ENCODE data around the gene ARHGEF2. TPM values are rescaled to one million over a fixed set of nuclear protein-coding genes. Genes with fewer than 3 reads are reported as not detected.

Gene ARHGEF2
- total and polyA plus RNA-seq, 10 of the 15 experiments (the other 5 are each of a cell fraction or from before 2014, with no cell fraction given) = 8.1 to 113 (median 69.9) TPM

GRCh38 chr1:156002188-156002911, 24.0 kb upstream of the ARHGEF2 start:
- intact Hi-C loops (cut with micrococcal nuclease; ENCODE audit: unreplicated experiment) (no loop called here), in situ Hi-C loops (cut with MboI) (no loop called here)
- no peaks in the 10 kb centered on the region for H3K9me3 ChIP-seq (replicated peaks; ENCODE audit: control insufficient read depth, insufficient read depth, low read length)
- no TSS peak for BruUV-seq (replicated peaks)
- no peaks in the 10 kb centered on the region for H3K27me3 ChIP-seq (replicated peaks in 1 of 2; ENCODE audit: control insufficient read depth in 2 of 2, insufficient read depth in 2 of 2, low read length in 1 of 2)
- FAIRE-seq (no peak), ATAC-seq (no peak), DNase-seq (ENCODE audit: low read depth, low spot score) (no peak)
- H2AFZ ChIP-seq (ENCODE audit: control insufficient read depth, low read depth, low read length) = no peak overlapping the region
- no peaks in the 10 kb centered on the region for H3K4me1 ChIP-seq (ENCODE audit: control insufficient read depth, insufficient read depth, low read length)
- no peak overlapping the region for H3K27ac ChIP-seq (ENCODE audit: control insufficient read depth, insufficient read depth)
- no peak overlapping the region for H3K9ac ChIP-seq (ENCODE audit: control insufficient read depth, insufficient read depth, low read length)
- H3K4me3 ChIP-seq = no peak overlapping the region
- no peak overlapping the region for H3K4me2 ChIP-seq (ENCODE audit: control insufficient read depth, insufficient read depth)
- WGBS (ENCODE audit: insufficient coverage, insufficient replicate concordance, low lambda C conversion rate, missing lambda C conversion rate) = 84% methylated on average over 3 of the region's 3 CpGs
- H3K36me3 ChIP-seq (ENCODE audit: control insufficient read depth in 2 of 2, insufficient read depth in 2 of 2, low read length in 1 of 2) = no peaks in the 10 kb centered on the region; a peak in 1 of 4 replicates
- TF ChIP-seq PRDM15 (CRISPR knock-in tag; IDR thresholded peaks at IDR 0.05) (no peak), FOXM1 (IDR thresholded peaks at IDR 0.05; ENCODE audit: low read depth, low read length) (no peak), JUNB (IDR thresholded peaks at IDR 0.05) (no peak), EED (IDR thresholded peaks at IDR 0.05; ENCODE audit: low read depth) (no peak), MTA2 (IDR thresholded peaks at IDR 0.05; ENCODE audit: low read depth) (no peak), POU2F2 (IDR thresholded peaks at IDR 0.05; ENCODE audit: borderline replicate concordance, low read depth, low read length) (no peak), ASH2L (IDR thresholded peaks at IDR 0.05; ENCODE audit: borderline replicate concordance, low read depth) (no peak), CREM (IDR thresholded peaks at IDR 0.05; ENCODE audit: low read depth) (no peak), CBX3 (IDR thresholded peaks at IDR 0.05; ENCODE audit: borderline replicate concordance, low read depth) (no peak), HCFC1 (IDR thresholded peaks at IDR 0.05; ENCODE audit: low read length) (no peak), BMI1 (IDR thresholded peaks at IDR 0.05; ENCODE audit: borderline replicate concordance) (no peak), RFX5 (IDR thresholded peaks at IDR 0.05; ENCODE audit: low read depth, low read length) (no peak), SP1 (IDR thresholded peaks at IDR 0.05; ENCODE audit: low read depth, low read length) (no peak), CTCF (IDR thresholded peaks at IDR 0.05 in 2 of 3, conservative IDR thresholded peaks at IDR 0.05 in 1 of 3; ENCODE audit: control insufficient read depth in 2 of 3, extremely low read depth in 1 of 3, insufficient read depth in 1 of 3, low read depth in 3 of 3, low read length in 3 of 3) (no peak), SMC3 (IDR thresholded peaks at IDR 0.05; ENCODE audit: borderline replicate concordance, low read length) (no peak), SIN3A (IDR thresholded peaks at IDR 0.05; ENCODE audit: low read depth, low read length) (no peak), MTA3 (IDR thresholded peaks at IDR 0.05; ENCODE audit: borderline replicate concordance, low read length) (no peak), ZNF207 (IDR thresholded peaks at IDR 0.05; ENCODE audit: borderline replicate concordance) (no peak)
- ChIA-PET RAD21 (ENCODE audit: unreplicated experiment) (interaction anchor here (1.3 to 1.9 kb wide), 2 partner anchors 13 to 43 kb away, joined by 3 to 7 read pairs; no protein-coding TSS in a partner anchor), POLR2A (interaction anchor here (1.0 kb wide), 1 partner anchor 17 kb away, joined by 4 read pairs; no protein-coding TSS in a partner anchor), CTCF (interaction anchor here (1.2 to 2.5 kb wide), 4 partner anchors 10 to 63 kb away, joined by 3 to 14 read pairs (median 7); no protein-coding TSS in a partner anchor), SMC1A (ENCODE audit: uncharacterized antibody, unreplicated experiment) (interaction anchor here (0.6 to 1.0 kb wide), 3 partner anchors 13 to 38 kb away, joined by 3 to 4 read pairs (median 4); no protein-coding TSS in a partner anchor)
- no peaks in the 10 kb centered on the region for H3K79me2 ChIP-seq (ENCODE audit: control insufficient read depth, insufficient read depth, low read length)
- no peaks in the 10 kb centered on the region for H4K20me1 ChIP-seq (ENCODE audit: control insufficient read depth, insufficient read depth)

Measured in GM12878 (cell line).